Endothelial cell of umbilical vein (primary cell): ENCODE results near the gene TRMT61B. TPM values are rescaled to one million over a fixed set of nuclear protein-coding genes. Genes with fewer than 3 reads are reported as not detected.

ENCODE experiments used
- BruUV-seq: library from RNA; stranded (reverse); fragments of 400-500 nt; replicated peaks from 2 replicates; lab custom pipeline; 2021; lab: Mats Ljungman, UMichigan
- CTCF ChIA-PET: fragments of 300-600, 350-600 bp; sonication (Branson Sonifier 250); formaldehyde crosslinking; loops from one replicate; lab custom pipeline; 2021; ENCODE audit warnings: antibody characterized with exemption, inconsistent platforms; lab: Charles Lee
- POLR2A ChIA-PET: fragments of 300-600, 350-600 bp; sonication (Branson Sonifier 250); formaldehyde crosslinking; loops from one replicate; lab custom pipeline; 2021; ENCODE audit warnings: antibody characterized with exemption, inconsistent platforms; lab: Charles Lee
- DNase-seq: peaks from one replicate; pipeline ENCODE4 v3.0.0-alpha.2; 2011; ENCODE audit warnings: low read depth, low spot score
- FAIRE-seq: peaks from 2 replicates; lab custom pipeline; 2011; peaks lifted over from hg19 to GRCh38; lab: Jason Lieb, UNC
- H2AFZ ChIP-seq: 2 replicates; pipeline ENCODE4 v1.6.0; 2012; ENCODE audit warnings: low read depth, low read length, control low read depth, inconsistent platforms
- H3K27ac ChIP-seq: 2 replicates; pipeline ENCODE4 v1.5.1; 2011; ENCODE audit warnings: low read depth, mild to moderate bottlenecking, control low read depth, low read length, moderate library complexity; ENCODE audit not compliant: insufficient read depth
- H3K27me3 ChIP-seq, 2 experiments: 2 replicates each; pipeline versions ENCODE4 v1.6.0 to v1.6.1; 2011; ENCODE audit warnings: low read length in 2 of 2, mixed read lengths in 1 of 2; ENCODE audit not compliant: control insufficient read depth in 2 of 2, insufficient read depth in 2 of 2
- H3K36me3 ChIP-seq, 2 experiments: 2 replicates in 1 of 2; 3 replicates in 1 of 2; pipeline ENCODE4 v1.5.1; 2011; ENCODE audit warnings: low read length in 2 of 2, mild to moderate bottlenecking in 1 of 2, moderate library complexity in 1 of 2; ENCODE audit not compliant: control insufficient read depth in 2 of 2, insufficient read depth in 2 of 2; ENCODE audit errors: extremely low read depth in 1 of 2
- H3K4me1 ChIP-seq: 3 replicates; pipeline ENCODE4 v1.5.1; 2011; ENCODE audit warnings: mild to moderate bottlenecking, low read length; ENCODE audit not compliant: control insufficient read depth, insufficient read depth; ENCODE audit errors: extremely low read depth
- H3K4me2 ChIP-seq: 2 replicates; pipeline ENCODE4 v1.6.1; 2011; ENCODE audit warnings: low read length, control low read depth, mixed read lengths; ENCODE audit not compliant: insufficient read depth
- H3K4me3 ChIP-seq, 3 experiments: fragments of 200-600 bp in 1 of 3; sonication (generic), shearing (Covaris generic) in 1 of 3; replicated peaks in 1 of 3; 2 replicates each; pipeline ENCODE4 v1.5.1; 2011 to 2016; ENCODE audit warnings: control low read depth in 3 of 3, low read length in 3 of 3, mild to moderate bottlenecking in 2 of 3, inconsistent platforms in 1 of 3, low read depth in 1 of 3, moderate library complexity in 1 of 3; ENCODE audit not compliant: insufficient read depth in 1 of 3
- H3K79me2 ChIP-seq: 2 replicates; pipeline ENCODE4 v1.6.0; 2012; ENCODE audit warnings: low read length, inconsistent platforms; ENCODE audit not compliant: control insufficient read depth, insufficient read depth
- H3K9ac ChIP-seq: replicated peaks from 2 replicates; pipeline ENCODE3; 2011; ENCODE audit warnings: low read length, control low read depth; ENCODE audit not compliant: insufficient read depth; ENCODE audit errors: extremely low read depth
- H3K9me1 ChIP-seq: replicated peaks from 3 replicates; pipeline ENCODE4 v1.6.0; 2011; ENCODE audit warnings: mild to moderate bottlenecking, low read length; ENCODE audit not compliant: control insufficient read depth, insufficient read depth; ENCODE audit errors: extremely low read depth
- H3K9me3 ChIP-seq: replicated peaks from 2 replicates; pipeline ENCODE4 v1.5.1; 2012; ENCODE audit warnings: low read length, inconsistent platforms; ENCODE audit not compliant: control insufficient read depth, insufficient read depth
- H4K20me1 ChIP-seq: replicated peaks from 2 replicates; pipeline ENCODE3; 2011; ENCODE audit warnings: mild to moderate bottlenecking, low read length; ENCODE audit not compliant: control insufficient read depth, insufficient read depth; ENCODE audit errors: extremely low read depth
- GATA2 ChIP-seq: IDR thresholded peaks from 2 replicates; pipeline ENCODE4 v1.7.0; 2011; ENCODE audit warnings: low read depth, mild to moderate bottlenecking, moderate library complexity, mixed read lengths, low read length; ENCODE audit not compliant: insufficient read length, insufficient read depth
- dilution Hi-C: fragments of 300-500 bp; cut with MboI; formaldehyde crosslinking; loops from one replicate; pipeline ENCODE4 v1.15.0; 2019; ENCODE audit warnings: low sequenced_read_pairs; ENCODE audit not compliant: extremely low pct_ligation_motif_present
- intact Hi-C: fragments of 100-400 bp; cut with micrococcal nuclease; formaldehyde crosslinking; loops from one replicate; pipeline ENCODE4 v1.10.0; 2022
- polyA plus RNA-seq, 4 experiments: library from polyadenylated mRNA; depleted of rRNA in 3 of 4; stranded (reverse) in 3 of 4; unstranded in 1 of 4; fragments of >200 nt; gene quantifications; 2 replicates each; pipeline versions ENCODE4 v1.2.1 to v1.2.3, GENCODE V29; 2011 to 2012; ENCODE audit warnings: missing spikeins in 1 of 4
- total RNA-seq: library from RNA; stranded (reverse); gene quantifications from 2 replicates; pipeline ENCODE4 v1.2.3, GENCODE V29; 2021
- TF ChIP-seq, protein P1 (sequence below): IDR thresholded peaks from 2 replicates; pipeline ENCODE4 v1.6.1; 2011; ENCODE audit not compliant: insufficient read depth, insufficient read length
- TF ChIP-seq, protein P2 (sequence below), 2 donors: IDR thresholded peaks; 1 replicate in 1 of 2; 2 replicates in 1 of 2; pipeline ENCODE4 v1.5.1; 2011; ENCODE audit warnings: low read length in 2 of 2, mild to moderate bottlenecking in 2 of 2, moderate library complexity in 2 of 2, control low read depth in 1 of 2, inconsistent platforms in 1 of 2, low read depth in 1 of 2; ENCODE audit not compliant: insufficient read depth in 1 of 2; ENCODE audit errors: extremely low read depth in 1 of 2

The TRMT61B gene
- total and polyA plus RNA-seq, 2 donors (not counting 3 experiments of a cell fraction or from before 2014, with no cell fraction given): 4.6 to 13.6 TPM

DNA sequence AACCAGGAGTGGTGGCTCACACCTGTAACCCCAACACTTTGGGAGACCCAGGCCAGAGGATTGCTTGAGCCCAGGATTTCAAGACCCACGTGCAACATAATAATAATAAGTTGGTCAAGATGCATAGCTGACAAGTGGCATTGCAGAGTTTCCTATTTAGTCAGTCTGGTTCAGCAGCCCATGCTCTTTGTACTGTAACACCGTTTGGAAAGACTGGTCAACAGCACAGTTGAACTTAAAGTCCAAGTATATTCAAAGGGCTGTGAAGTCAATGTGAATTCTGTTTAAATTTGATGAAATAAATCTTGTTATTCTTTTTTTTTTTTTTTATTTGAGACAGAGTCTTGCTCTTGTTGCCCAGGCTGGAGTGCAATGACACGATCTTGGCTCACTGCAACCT, 1.5 kb upstream of the TRMT61B start:
- no peaks in the 10 kb centered on the region for H4K20me1 ChIP-seq
- TF ChIP-seq, protein P1, sequence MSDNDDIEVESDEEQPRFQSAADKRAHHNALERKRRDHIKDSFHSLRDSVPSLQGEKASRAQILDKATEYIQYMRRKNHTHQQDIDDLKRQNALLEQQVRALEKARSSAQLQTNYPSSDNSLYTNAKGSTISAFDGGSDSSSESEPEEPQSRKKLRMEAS: no peak
- TF ChIP-seq GATA2: no peak
- TF ChIP-seq, protein P2, sequence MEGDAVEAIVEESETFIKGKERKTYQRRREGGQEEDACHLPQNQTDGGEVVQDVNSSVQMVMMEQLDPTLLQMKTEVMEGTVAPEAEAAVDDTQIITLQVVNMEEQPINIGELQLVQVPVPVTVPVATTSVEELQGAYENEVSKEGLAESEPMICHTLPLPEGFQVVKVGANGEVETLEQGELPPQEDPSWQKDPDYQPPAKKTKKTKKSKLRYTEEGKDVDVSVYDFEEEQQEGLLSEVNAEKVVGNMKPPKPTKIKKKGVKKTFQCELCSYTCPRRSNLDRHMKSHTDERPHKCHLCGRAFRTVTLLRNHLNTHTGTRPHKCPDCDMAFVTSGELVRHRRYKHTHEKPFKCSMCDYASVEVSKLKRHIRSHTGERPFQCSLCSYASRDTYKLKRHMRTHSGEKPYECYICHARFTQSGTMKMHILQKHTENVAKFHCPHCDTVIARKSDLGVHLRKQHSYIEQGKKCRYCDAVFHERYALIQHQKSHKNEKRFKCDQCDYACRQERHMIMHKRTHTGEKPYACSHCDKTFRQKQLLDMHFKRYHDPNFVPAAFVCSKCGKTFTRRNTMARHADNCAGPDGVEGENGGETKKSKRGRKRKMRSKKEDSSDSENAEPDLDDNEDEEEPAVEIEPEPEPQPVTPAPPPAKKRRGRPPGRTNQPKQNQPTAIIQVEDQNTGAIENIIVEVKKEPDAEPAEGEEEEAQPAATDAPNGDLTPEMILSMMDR (IDR thresholded peaks at IDR 0.05; ENCODE audit: extremely low read depth in 1 of 2, insufficient read depth in 1 of 2, low read depth in 1 of 2, low read length in 2 of 2): no peak
- H3K9me1 ChIP-seq: no peaks in the 10 kb centered on the region
- H3K4me2 ChIP-seq: no peak overlapping the region
- H3K4me1 ChIP-seq: peaks cover 12% of the 10 kb centered on the region
- CTCF ChIA-PET: interaction anchor here (1.1 kb wide), 1 partner anchor 277 kb away, joined by 3 read pairs; no protein-coding TSS in a partner anchor
- no peak overlapping the region for H3K9ac ChIP-seq
- H3K27me3 ChIP-seq: peaks cover 2 to 8% of the 10 kb centered on the region in 2 experiments
- BruUV-seq: no TSS peak
- no peak overlapping the region for H3K27ac ChIP-seq
- POLR2A ChIA-PET: no interaction called here
- H3K4me3 ChIP-seq: no peak overlapping the region
- dilution Hi-C loops: no loop called here
- no peaks in the 10 kb centered on the region for H3K36me3 ChIP-seq
- no peak overlapping the region for H2AFZ ChIP-seq
- FAIRE-seq: no peak
- intact Hi-C loops: no loop called here
- no peaks in the 10 kb centered on the region for H3K9me3 ChIP-seq
- peaks cover 30% of the 10 kb centered on the region for H3K79me2 ChIP-seq
- no peak for DNase-seq
